ENCODE results near the gene CERK.

Gene CERK

DNA sequence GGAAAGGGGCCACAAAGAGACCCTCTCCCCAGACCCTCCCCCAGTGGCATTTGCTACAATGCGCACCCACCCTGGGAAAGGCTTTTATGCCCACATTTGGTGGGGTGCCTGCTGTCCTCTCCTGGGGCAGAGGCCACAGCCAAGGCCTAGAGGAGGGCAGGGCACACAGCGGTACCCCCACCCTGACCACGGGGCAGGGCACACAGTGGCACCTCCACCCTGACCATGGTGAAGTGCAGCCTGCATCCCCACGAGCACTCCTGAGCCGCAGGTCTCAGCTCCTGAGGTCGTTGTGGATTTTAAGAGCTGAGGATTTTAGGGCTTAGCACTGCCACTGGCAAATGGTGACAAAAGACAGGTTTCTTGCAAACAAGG is 34.1 kb downstream of the CERK start:
- no peak for DNase-seq (ENCODE audit: low read depth in 1 of 2, low spot score in 1 of 2)

DNA sequence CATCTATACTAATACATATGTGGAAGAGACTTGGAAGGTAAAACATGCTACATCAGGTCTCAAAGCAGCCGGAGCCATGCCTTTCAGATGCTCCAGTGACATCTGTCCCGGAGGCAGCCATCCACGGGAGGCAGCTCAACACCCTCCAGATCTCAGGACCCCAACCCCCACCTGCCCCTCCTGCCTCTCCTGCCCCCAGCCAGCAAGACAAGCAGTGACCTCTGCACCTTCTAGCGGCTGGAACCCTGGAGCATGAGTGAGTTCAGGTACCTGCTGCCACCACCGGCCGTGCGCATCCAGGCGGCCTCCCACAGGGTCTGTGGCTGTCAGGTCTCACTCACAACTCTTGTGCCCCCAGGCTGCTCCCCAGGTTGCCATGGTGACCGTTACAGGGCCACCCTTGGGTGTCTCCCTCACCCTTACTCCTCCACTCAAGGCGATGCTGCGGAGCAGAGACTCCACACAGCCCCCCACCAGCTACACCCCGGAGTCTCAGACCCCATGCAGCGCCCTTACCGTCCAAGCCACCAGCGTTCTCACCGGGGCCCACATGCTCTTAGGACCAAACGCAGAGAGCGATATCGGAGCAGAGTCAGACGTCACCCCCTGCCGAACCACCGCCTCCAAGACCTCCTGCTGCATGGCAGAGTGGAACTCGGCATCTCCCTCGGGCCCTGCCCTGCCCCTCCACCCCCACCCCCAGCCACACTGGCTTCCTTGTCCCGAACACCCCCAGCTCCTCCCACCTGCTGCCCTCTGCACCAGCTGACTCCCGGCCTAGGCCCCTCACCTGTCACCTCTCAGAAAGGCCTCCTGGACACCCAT is 34.7 kb downstream of the CERK start:
- no peak for DNase-seq (ENCODE audit: low read depth in 1 of 2, low spot score in 1 of 2)

DNA sequence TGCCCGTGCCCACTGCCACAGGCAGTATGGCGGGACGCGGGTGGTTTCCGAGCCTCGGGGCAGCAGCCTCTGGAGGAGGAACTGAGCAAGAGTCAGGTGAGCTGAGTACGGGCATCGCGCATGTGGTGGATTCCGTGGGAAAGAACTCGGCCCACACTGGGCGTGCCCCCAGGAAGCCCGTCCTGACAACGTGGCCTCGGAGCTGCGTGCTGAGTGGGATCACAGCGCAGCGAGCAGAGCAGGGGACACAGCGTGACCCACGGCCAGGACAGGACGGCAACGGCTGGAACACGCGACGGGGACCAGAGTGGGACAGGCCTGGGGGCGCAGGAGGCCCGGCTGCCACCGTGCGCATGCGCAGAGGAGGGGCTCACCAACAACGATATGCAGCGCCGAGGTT is 36.8 kb downstream of the CERK start:
- DNase-seq (ENCODE audit: low read depth in 1 of 2, low spot score in 1 of 2), result no peak

DNA sequence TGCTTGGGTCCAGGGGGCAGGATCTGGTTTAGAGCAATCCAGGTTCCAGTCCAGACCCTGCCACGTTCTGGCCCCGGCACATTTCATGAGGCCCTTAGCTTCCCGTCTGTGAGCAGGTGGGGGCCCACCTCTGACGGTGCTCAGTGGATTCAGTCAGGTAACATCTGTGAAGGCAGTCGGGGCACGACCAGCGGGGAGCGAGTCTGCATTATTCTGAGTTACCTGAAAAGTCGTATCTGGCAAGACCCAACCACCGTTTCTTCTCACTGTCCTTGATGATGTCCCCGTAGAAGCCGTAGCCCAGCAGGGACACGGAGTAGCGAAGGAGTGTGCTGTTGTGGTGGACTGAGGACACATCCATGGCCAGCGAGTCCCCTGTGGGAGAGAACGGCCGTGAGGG is 39.0 kb downstream of the CERK start:
- DNase-seq (ENCODE audit: low read depth in 1 of 2, low spot score in 1 of 2), result no peak

DNA sequence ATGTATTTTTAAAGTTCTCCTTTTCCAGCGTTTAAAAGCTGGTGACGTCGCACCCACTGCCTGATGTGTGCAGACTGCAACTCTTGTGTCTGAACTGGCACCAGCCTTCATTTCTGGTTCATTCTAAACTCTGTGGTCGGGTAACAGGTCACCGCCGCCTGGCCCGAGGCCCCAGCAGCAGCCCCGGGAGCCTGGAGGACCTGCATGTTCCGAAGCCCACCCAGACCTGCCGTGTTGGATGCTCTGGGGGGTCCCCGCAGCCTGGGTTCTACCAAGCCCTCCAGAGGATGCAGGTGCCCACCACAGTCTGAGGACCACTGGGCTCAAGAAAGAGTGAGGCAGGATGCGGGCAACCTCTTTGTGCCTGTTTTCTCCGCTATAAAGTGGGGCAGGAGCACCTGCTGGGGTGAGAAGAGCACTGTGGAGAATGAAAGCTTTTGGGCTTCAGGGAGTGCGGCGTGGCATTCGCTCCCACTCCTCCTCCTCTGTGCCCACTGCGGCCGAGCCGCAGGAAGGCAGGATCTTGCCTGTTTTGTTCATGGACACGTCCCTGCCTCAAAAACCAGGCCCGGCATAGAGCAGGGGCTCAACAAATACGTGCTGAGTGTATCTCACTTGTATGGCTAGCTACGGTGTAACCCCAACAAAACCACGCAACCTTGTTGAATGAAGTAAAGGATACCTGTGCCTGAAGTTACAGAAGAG is 40.1 kb downstream of the CERK start:
- no peak for DNase-seq (ENCODE audit: low read depth in 1 of 2, low spot score in 1 of 2)

DNA sequence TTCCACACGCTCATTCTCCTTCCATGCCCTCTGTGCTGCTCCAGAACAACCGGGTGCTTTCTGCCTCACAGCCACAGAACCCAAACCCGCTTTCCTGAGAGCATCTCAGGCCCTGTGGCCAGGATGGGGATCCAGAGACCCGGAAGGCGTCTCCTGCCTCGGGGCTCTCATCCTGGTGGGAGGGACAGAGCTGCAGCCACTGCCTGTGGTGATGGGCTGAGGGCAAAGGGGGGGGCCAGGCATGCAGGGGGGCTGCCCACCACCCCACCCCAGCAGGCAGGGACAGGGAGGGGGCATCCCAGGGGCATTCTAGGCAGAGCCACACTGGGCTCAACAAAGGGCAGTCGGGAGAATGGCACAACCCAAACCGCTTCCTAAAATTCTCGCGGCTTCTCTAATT is 41.4 kb downstream of the CERK start:
- no peak for DNase-seq (ENCODE audit: low read depth in 1 of 2, low spot score in 1 of 2)

DNA sequence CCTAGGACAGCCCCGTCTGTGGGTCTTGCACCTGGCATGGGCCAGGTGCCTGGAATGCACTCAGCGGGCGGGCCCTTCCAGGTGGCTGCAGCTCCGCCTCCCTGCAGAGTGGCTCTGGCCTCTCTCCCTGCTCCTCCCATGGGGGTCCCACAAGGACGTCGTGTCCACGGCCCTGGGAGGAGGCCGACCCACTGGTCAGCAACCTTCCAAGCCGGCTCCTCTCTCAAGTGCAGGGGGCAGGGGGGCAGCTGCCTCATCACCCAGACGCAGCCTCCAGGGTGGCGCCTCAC is 41.9 kb downstream of the CERK start:
- DNase-seq (ENCODE audit: low read depth in 1 of 2, low spot score in 1 of 2), result no peak

DNA sequence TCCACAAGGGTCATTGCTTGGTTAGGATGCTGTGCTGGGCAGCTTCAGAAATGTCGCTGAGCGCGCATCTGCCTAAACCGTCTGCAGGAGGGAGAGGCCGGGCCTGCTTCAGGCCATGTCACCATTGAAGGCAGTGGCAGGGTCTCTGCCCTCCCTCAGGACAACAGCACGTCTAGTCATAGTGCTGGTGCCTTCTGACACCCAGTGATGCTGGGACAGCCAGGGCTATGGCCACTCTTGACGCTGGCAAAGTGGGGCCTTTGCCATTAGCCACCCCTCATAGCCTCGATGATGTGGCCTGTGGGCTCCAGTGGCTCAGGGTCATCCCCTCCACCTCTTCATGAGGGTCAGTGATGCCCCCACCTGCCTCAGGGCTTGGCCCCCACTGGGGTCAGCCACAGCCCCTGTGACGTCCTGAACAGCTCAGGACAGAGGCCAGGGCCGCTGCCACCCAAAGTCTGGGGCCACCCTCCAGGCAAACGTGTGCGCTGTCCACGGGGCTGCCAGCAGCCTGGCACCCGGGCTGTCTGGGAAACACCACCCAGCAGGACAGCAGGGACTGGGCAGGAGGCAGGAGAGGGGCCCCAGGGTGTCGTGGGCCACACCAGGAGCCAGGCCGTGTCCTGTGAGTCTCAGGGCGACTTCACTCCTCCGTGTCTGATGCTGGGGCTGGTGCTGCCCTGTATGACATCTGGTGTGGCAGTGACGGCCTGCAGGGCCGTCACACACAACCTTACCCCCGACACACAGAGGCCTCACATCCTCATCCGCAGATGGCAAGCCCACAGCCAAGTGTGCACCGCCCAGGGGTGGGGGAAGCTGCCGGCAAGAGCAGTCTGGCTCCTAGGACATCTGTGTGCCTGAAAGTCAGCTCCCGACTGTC is 42.5 kb downstream of the CERK start:
- no peak for DNase-seq (ENCODE audit: low read depth in 1 of 2, low spot score in 1 of 2)

DNA sequence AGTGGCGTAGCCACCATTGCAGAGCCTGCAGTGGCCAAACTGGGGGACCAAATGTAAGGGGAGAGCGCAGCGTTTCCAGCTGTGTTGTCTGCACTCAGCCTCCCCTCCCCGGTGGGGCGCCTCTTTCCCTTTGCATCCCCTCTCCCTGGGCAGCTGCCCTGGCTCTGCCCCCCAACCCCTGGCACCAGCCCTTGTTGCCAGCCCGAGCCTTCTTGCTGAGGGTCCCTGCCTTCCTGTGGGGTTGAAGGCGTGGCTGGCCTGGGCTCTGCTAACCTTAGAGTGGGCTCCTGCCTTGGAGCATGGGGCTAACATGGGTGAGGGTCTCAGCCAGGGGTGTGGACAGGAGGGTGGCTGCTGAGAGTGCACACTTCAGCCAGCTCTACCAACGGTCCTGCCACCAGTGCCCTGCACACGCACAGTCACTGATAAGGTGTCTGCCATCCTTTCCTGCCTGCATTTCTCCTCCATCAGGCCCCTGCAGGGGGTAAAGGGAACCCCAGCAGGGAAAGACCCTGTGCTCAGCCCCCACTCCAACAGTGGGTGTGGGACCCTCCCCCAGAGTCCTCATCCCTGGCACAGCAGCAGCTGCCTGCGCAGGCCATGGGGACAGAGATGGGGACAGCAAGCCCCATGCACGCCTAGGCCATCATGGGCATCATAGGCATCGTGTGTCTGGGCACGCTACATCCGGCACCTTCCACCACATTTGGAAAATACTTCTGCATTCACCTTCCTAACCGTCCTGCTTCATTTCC is 43.5 kb downstream of the CERK start:
- no peak for DNase-seq (ENCODE audit: low read depth in 1 of 2, low spot score in 1 of 2)

DNA sequence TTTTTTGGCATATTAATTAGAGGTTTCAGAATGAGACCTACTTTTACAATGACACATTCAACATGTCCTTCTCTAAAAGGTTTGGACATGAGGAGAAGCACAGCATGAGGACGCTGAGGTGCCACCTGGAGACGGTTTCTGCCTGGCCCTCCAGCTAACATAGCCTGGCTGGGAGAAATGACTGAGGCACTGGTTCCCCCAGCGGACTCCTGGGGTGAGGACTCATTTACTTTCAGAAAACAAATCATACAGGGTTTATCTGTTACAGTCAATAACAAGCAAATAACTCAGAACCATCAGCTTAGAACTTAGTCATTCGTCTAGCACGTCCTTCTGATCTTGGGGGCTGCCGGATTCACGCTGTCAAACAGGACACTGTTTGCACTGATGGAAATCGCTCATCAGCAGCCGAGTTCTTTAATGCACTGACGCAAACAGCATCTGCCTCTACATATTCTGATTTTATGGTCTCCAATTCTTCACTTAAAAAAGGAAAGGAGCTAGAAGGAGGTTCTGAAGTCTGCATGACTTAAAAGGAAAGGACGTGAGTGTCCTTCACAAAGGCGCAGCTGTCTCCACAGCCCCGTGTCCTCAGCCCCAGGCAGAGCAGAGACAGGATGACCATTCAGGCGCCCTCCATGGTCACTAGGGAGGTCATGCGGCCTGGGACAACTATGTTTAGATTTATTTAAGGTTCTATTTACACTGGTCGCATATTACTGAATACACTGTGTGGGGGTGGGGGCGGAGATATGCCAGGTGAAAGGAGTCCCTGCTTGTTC is 44.2 kb downstream of the CERK start:
- no peak for DNase-seq (ENCODE audit: low read depth in 1 of 2, low spot score in 1 of 2)

DNA sequence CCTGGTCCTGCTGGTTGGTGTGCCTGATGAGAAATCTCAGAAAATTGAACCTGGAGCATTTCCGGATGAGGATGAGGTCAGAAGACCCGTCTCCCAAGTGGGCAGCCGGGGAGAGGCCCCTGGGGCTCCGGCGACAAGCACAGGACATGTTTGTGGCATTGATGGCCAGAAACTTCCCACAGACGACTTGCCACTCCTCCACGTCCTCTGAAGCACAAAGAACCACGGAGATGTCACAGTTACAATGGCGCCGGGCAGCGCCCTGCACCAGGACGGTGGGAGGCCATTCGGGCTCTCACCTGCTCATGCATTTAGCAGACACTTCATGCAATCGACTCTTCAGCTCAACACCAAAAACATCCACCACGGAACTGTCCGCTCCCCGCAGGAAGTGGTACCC is 46.5 kb downstream of the CERK start:
- no peak for DNase-seq (ENCODE audit: low read depth in 1 of 2, low spot score in 1 of 2)

DNA sequence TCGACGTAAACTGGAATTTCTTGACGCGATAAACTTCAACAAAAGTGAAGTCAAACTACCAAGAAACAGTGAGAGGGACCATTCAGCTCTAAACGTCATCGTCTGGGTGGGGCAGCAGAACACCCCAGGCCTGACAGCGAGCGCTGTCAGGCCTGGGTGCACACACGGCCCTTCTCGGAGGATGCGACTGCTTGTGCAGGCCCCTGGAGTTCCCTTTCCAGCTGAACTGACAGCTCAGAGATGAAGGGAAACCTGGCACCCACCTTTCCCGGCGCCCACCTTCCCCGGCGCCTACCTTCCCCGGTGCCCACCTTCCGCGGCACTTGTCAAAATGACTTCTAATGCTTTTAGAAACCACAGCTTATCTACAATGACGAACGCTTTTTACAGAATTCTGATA is 47.9 kb downstream of the CERK start:
- DNase-seq (ENCODE audit: low read depth in 1 of 2, low spot score in 1 of 2), result no peak

DNA sequence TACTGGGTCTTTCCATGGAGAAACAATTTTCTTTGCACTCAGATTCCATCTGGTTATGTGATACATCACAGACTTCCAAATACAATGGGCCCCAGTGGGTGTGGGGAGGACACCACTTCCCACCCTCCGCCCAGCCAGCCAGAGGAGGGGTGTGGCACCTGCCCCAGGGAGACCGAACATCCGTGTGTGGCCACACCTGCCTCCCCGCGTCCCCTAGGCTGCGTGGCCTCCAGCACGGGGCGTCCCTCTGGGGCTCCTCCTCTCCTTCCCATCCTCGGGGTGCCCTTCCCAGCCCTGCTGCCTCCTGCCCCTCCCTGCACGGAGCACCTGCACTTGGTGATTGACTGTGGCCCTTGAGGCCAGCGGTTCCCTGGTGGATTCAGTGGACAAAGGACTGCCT is 49.1 kb downstream of the CERK start:
- no peak for DNase-seq (ENCODE audit: low read depth in 1 of 2, low spot score in 1 of 2)

DNA sequence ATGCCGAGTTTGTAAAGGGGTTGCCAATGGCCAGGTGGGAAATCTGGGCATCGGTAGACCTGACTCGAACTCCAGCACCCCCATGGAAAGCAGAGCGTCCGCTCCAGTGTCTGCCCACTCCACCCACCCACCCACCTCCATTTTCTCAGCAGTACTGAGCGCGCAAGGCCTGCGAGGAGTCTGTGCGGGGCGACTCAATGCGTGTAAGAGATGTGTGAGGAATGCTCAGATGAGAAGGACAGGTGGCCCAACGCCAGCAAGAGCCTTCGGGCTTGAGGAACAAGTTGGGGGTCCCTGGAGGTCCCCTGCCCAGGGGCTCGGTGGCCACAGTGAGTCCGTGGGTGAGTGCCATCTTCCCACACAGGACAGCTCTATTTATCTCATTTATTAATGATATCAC is 50.6 kb downstream of the CERK start:
- DNase-seq (ENCODE audit: low read depth in 1 of 2, low spot score in 1 of 2), result no peak

DNA sequence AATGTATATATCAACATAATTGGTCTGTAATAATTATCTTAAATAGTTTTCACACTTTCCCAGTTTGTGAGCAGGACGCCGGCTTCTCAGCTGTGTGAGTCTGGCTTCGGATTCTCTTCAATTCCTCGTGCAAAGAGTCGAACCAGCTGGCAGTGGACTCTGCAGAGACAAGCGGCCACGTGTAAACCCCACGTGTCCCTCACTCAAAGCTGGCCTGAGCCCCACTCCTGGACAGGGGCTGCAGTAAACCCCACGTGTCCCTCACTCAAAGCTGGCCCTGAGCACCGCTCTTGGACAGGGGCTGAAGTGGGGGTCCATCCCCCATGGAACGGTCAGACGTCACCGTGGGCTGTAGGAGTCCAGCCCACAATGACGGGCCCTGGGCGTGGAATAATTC is 51.0 kb downstream of the CERK start:
- no peak for DNase-seq (ENCODE audit: low read depth in 1 of 2, low spot score in 1 of 2)

DNA sequence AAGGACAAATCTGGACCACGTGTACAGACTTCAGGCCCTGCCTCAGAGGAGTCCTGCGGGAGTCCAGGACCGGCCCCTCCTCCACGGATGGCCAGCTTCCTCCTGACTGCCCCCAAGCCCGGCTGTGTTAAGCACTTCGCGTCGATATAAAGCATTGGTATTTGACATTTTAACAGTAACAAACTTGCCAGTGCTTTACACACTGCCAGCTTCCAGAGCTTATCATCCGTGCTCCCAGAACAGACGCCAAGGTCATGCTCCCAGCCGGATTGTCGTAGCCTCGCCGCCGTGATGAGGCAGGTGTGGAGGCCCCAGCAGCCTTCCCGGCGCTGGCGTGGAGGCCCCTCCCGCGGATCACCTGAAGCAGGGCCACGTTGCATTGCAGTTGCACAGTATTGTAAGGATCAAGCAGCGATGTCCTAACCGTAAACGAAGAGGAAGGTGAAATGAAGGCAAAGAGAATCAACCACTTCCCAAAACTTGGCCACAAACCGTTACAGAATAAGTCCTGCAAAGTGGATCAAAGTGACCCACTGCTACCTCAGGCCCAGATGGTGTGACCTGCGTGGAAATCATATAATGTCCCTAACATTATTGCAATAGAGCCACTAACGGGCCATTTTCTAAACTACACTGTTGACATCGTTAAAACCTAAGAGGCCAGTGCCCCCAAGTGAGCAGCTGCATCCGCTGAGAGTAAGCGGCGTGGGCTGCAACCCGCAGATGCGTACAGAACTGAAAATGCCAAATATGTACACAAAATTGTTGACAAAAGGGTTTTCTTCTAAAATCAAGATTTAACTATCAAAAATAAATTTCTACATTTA is 51.6 kb downstream of the CERK start:
- DNase-seq (ENCODE audit: low read depth in 1 of 2, low spot score in 1 of 2), result no peak

DNA sequence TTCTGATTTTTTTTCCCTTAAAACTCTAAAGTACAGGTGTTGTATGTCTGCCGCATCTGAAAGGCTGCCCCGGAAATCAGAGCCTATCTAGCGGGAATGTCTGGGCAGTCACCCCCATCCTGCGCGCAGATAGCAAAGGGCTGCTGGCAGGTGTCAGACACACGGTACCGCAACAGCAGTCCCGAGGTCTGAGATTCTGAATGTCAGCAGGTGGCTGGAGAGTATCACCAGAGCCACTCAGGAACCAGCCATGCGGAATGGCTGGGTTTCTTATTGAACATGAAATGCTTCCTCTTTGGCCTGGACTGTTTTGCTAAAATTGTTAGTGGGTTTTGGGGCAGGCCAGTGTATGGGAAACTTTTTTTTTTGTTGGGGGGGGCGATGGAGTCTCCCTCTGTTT is 53.3 kb downstream of the CERK start:
- DNase-seq (ENCODE audit: low read depth in 1 of 2, low spot score in 1 of 2), result no peak

DNA sequence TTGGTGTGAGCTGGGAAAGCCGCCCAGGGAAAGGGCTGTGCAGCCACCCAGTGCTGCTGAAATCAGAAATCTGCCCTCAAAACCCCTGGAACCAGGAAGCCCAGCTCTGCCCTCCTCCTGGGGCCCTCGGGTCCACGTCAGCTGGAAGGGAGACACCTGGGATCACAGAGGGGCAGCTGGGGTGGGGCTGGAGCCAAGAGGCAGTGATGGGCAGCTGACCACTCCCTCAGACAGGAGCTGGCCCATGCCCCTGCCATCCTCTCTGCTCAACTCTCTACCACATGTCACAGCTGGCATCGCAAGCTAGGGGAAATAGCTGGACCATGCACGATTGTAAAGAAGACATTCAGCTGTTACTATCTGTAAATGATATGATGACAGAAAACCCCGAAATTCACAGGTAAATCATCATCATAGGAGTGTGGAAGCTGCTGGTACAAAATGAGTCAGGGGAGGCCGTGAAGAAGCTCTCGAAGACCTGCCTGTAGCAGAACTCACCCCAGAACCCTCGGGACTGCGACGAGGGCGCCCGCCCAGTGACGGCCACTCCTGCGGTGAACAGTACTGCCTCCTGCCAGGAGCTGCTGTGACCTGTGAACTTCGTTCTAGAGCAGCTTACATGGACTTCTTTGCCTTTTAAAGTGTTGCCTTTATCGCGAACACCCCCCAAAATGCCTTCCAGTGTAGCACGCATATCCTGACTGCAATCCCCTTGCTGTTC is 55.9 kb downstream of the CERK start:
- DNase-seq (ENCODE audit: low read depth in 1 of 2, low spot score in 1 of 2), result no peak

DNA sequence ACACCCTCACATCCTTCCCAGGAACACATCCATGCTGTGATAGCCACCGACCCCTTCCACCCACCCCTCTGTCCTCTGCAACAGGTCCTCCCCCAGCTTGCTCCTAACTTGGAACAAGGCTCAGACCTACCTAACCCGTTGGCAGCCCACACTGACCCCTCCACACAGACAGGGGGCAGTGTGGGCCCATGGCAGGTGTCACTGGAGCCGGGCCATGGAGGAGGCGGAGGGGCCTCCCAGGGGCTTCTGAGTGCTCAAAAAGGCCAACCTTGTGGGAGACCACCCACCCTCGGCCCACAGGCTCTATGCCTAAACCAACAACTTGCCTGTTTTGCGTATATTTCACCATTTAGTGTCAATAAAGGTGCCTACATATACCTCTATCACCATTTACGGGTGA is 57.0 kb downstream of the CERK start:
- no peak for DNase-seq (ENCODE audit: low read depth in 1 of 2, low spot score in 1 of 2)

All from activated CD4-positive, alpha-beta T cell treated with anti-CD3 and anti-CD28 coated beads, Interleukin-2, amount 50 U/mL, for 24 hours (primary cell).